ENCODE measurements around the gene RAP1GAP.

DNA sequence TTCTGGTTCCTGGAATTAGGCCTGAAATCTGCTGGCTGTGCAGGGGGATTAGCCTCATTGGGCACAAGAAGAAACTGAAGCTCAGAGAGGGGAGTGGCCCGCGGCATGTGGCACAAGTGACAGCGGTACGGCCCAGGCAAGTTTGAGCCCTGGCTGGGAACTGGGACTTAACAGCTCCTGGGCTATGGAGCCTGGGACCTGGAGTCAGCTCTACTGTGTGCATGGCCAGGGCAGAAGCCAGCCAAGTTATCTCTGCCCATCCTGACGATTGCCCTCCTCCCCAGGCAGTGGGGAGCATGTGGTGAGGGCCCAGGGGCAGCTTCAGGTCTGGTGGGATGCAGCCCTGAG, 98.7 kb downstream of the RAP1GAP start:
- TF ChIP-seq EZH2 (IDR thresholded peaks at IDR 0.05; ENCODE audit: borderline replicate concordance, insufficient read depth, low read length, poor library complexity, severe bottlenecking) = no peak
- TF ChIP-seq, protein P1, sequence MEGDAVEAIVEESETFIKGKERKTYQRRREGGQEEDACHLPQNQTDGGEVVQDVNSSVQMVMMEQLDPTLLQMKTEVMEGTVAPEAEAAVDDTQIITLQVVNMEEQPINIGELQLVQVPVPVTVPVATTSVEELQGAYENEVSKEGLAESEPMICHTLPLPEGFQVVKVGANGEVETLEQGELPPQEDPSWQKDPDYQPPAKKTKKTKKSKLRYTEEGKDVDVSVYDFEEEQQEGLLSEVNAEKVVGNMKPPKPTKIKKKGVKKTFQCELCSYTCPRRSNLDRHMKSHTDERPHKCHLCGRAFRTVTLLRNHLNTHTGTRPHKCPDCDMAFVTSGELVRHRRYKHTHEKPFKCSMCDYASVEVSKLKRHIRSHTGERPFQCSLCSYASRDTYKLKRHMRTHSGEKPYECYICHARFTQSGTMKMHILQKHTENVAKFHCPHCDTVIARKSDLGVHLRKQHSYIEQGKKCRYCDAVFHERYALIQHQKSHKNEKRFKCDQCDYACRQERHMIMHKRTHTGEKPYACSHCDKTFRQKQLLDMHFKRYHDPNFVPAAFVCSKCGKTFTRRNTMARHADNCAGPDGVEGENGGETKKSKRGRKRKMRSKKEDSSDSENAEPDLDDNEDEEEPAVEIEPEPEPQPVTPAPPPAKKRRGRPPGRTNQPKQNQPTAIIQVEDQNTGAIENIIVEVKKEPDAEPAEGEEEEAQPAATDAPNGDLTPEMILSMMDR (IDR thresholded peaks at IDR 0.05; ENCODE audit: poor library complexity, severe bottlenecking) = no peak
- TF ChIP-seq RAD21 (conservative IDR thresholded peaks at IDR 0.05) = no peak

All from neural cell (in vitro differentiated cells).